Smooth muscle cell (in vitro differentiated cells): Measurements from ENCODE around the gene PHLPP1. TPM values are rescaled to one million over a fixed set of nuclear protein-coding genes. Genes with fewer than 3 reads are reported as not detected.

ENCODE experiments used
- DNase-seq: peaks from one replicate; lab custom pipeline; 2025; ENCODE audit not compliant: unreplicated experiment; lab: John Stamatoyannopoulos, UW
- H2AFZ ChIP-seq: fragments of 200-600 bp; sonication (generic); 2 replicates; pipeline ENCODE4 v1.6.0; 2016; ENCODE audit warnings: antibody characterized with exemption, low read depth, mild to moderate bottlenecking
- H3F3A ChIP-seq: fragments of 200-600 bp; sonication (generic); 2 replicates; pipeline ENCODE4 v1.6.0; 2017; ENCODE audit warnings: antibody characterized with exemption, low read depth
- H3K27ac ChIP-seq: fragments of 200-600 bp; sonication (generic); 2 replicates; pipeline ENCODE4 v1.5.1; 2016; ENCODE audit warnings: low read depth, mild to moderate bottlenecking
- H3K27me3 ChIP-seq: fragments of 200-600 bp; sonication (generic); 2 replicates; pipeline ENCODE4 v1.6.1; 2016; ENCODE audit warnings: low read depth, mild to moderate bottlenecking
- H3K36me3 ChIP-seq: fragments of 200-600 bp; sonication (generic); 2 replicates; pipeline ENCODE4 v1.5.1; 2016; ENCODE audit warnings: low read depth
- H3K4me1 ChIP-seq: fragments of 200-600 bp; sonication (generic); 2 replicates; pipeline ENCODE4 v1.5.1; 2016; ENCODE audit warnings: low read depth
- H3K4me2 ChIP-seq: fragments of 200-600 bp; sonication (generic); 2 replicates; pipeline ENCODE4 v1.6.0; 2016; ENCODE audit warnings: mild to moderate bottlenecking
- H3K4me3 ChIP-seq: fragments of 200-600 bp; sonication (generic); 2 replicates; pipeline ENCODE4 v1.5.1; 2016; ENCODE audit warnings: mild to moderate bottlenecking
- H3K79me2 ChIP-seq: fragments of 200-600 bp; sonication (generic); 2 replicates; pipeline ENCODE4 v1.6.0; 2016; ENCODE audit warnings: low read depth, mild to moderate bottlenecking
- H3K9ac ChIP-seq: fragments of 200-600 bp; sonication (generic); 2 replicates; pipeline ENCODE4 v1.6.0; 2016; ENCODE audit warnings: low read depth
- H3K9me3 ChIP-seq: fragments of 200-600 bp; sonication (generic); replicated peaks from 2 replicates; pipeline ENCODE4 v1.5.1; 2016; ENCODE audit warnings: low read depth
- H4K20me1 ChIP-seq: fragments of 200-600 bp; sonication (generic); 2 replicates; pipeline ENCODE4 v1.6.0; 2016; ENCODE audit warnings: low read depth
- CTCF ChIP-seq: fragments of 200-600 bp; sonication (generic); IDR thresholded peaks from 2 replicates; pipeline ENCODE4 v1.5.1; 2017; ENCODE audit warnings: borderline replicate concordance, mild to moderate bottlenecking, antibody characterized with exemption; ENCODE audit not compliant: insufficient read depth, poor library complexity, severe bottlenecking
- WGBS: methylation state at CpG from one replicate; pipeline ENCODE4 v1.1.7; 2016; ENCODE audit warnings: low lambda C conversion rate; 5-methylcytosine and 5-hydroxymethylcytosine counted together
- polyA plus RNA-seq: library from polyadenylated mRNA; unstranded; fragments of >200 nt; fragmentation: Nextera tagmentation; extraction: Ambion mirVana; gene quantifications from 2 replicates; pipeline ENCODE4 v1.2.1, GENCODE V29; 2016
- total RNA-seq: library from RNA; depleted of rRNA; stranded (reverse); fragments of >200 nt; gene quantifications from 2 replicates; pipeline ENCODE4 v1.2.3, GENCODE V29; 2014

PHLPP1 gene
- total and polyA plus RNA-seq, 2 experiments from 2014 or later, result 1.1 to 4.3 TPM

- no peak overlapping the region for H3K4me3 ChIP-seq
- TF ChIP-seq CTCF, result no peak
- no peaks in the 10 kb centered on the region for H3K27me3 ChIP-seq
- peaks cover 60% of the 10 kb centered on the region for H3K4me1 ChIP-seq
- H4K20me1 ChIP-seq, result no peaks in the 10 kb centered on the region
- peaks cover 19% of the 10 kb centered on the region for H3F3A ChIP-seq
- H3K79me2 ChIP-seq, result peaks cover 20% of the 10 kb centered on the region
- H3K36me3 ChIP-seq, result no peaks in the 10 kb centered on the region
- H3K4me2 ChIP-seq, result peak overlapping the region; percentile 66
- no peak for DNase-seq
- WGBS, result 4% methylated on average over 3 of the region's 3 CpGs
- H2AFZ ChIP-seq, result no peak overlapping the region
- no peak overlapping the region for H3K9ac ChIP-seq
- H3K9me3 ChIP-seq, result no peaks in the 10 kb centered on the region
- peak overlapping the region; percentile 46 for H3K27ac ChIP-seq
Measured at GRCh38 chr18:62788876-62789275, 73.5 kb downstream of the PHLPP1 start.

- no peak overlapping the region for H2AFZ ChIP-seq
- peaks cover 41% of the 10 kb centered on the region for H3K4me1 ChIP-seq
- no peak overlapping the region for H3K9ac ChIP-seq
- WGBS, result 41% methylated on average over 7 of the region's 7 CpGs
- no peaks in the 10 kb centered on the region for H3K9me3 ChIP-seq
- H3K79me2 ChIP-seq, result peaks cover 16% of the 10 kb centered on the region
- H3K27ac ChIP-seq, result peak overlapping the region; percentile 49
- peaks cover 12% of the 10 kb centered on the region for H3F3A ChIP-seq
- H3K36me3 ChIP-seq, result no peaks in the 10 kb centered on the region
- no peaks in the 10 kb centered on the region for H4K20me1 ChIP-seq
- no peak for DNase-seq
- no peak for TF ChIP-seq CTCF
- peak overlapping the region; percentile 75 for H3K4me2 ChIP-seq
- H3K27me3 ChIP-seq, result no peaks in the 10 kb centered on the region
- H3K4me3 ChIP-seq, result no peak overlapping the region
Measured at GRCh38 chr18:62790871-62791772, 75.8 kb downstream of the PHLPP1 start.

- Histone ChIP-seq H2AFZ (no peak overlapping the region), H3K36me3 (no peaks in the 10 kb centered on the region), H3K79me2 (peaks cover 7% of the 10 kb centered on the region), H3K27me3 (no peaks in the 10 kb centered on the region), H3K4me2 (no peak overlapping the region), H3K27ac (no peak overlapping the region), H3K4me1 (peaks cover 36% of the 10 kb centered on the region), H3K9ac (no peak overlapping the region), H3K9me3 (no peaks in the 10 kb centered on the region), H4K20me1 (no peaks in the 10 kb centered on the region), H3F3A (peaks cover 12% of the 10 kb centered on the region), H3K4me3 (no peak overlapping the region)
- 97% methylated on average over 1 of the region's 1 CpG for WGBS
- no peak for TF ChIP-seq CTCF
- DNase-seq, result no peak
Measured at GRCh38 chr18:62792016-62792415, 76.7 kb downstream of the PHLPP1 start.
